ENCODE results near the gene CNN3.

CNN3 gene

DNA sequence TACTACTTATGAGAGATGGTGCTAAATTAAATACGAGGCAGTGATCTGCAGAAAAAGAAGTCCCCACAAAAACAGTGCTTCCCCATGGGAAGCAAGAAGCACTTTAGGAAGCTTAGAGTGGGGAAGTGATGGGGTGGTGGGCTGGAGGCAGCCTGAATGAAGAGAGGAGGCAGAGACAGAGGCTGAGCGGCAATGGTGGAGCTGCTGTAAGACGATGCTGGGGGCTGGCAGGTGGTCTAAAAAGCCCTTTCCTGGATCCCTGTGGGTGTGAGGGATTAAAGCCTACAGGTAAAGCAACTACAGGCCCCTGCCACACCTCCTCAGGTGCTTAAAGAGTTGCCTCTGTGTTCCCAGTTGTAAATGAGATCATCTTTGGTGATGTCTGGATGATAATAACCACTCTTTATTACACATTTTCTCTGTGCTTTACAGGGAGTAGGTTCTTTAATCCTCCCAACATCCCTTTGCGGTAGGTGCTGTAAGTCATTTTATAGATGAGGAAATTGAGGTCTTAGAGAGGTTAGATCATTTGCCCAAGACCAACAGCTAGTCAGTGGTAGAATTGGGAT, 39.2 kb downstream of the CNN3 start:
- no CpG with 5 or more reads among the region's 4 CpGs for WGBS (ENCODE audit: extremely low coverage, insufficient coverage, low lambda C conversion rate)
- Histone ChIP-seq H3K36me3 (ENCODE audit: control insufficient read depth, insufficient read depth, low read length) (no peaks in the 10 kb centered on the region), H3K18ac (ENCODE audit: low read length) (no peak overlapping the region), H3K4me3 (ENCODE audit: low read length) (no peak overlapping the region), H2BK120ac (ENCODE audit: low read depth, low read length) (no peak overlapping the region), H3K4me1 (ENCODE audit: control insufficient read depth, low read depth, low read length) (peaks cover 2% of the 10 kb centered on the region), H3K9ac (ENCODE audit: low read length) (no peak overlapping the region), H3K4ac (ENCODE audit: low read depth, low read length) (no peak overlapping the region), H2BK5ac (ENCODE audit: low read length) (no peak overlapping the region), H3K56ac (ENCODE audit: low read length) (no peak overlapping the region), H3K27ac (ENCODE audit: low read depth, low read length) (no peak overlapping the region), H4K8ac (ENCODE audit: low read depth, low read length) (no peak overlapping the region), H3K79me1 (ENCODE audit: low read length) (no peaks in the 10 kb centered on the region), H2BK15ac (replicated peaks; ENCODE audit: low read depth) (no peak overlapping the region), H4K5ac (ENCODE audit: low read length) (no peak overlapping the region), H3K23ac (ENCODE audit: low read length) (no peak overlapping the region), H3K79me2 (ENCODE audit: control insufficient read depth, insufficient read depth, low read length) (no peaks in the 10 kb centered on the region), H3K4me2 (ENCODE audit: low read length) (no peak overlapping the region), H3K27me3 (ENCODE audit: insufficient read depth, low read length, poor library complexity) (no peaks in the 10 kb centered on the region), H2AK5ac (ENCODE audit: low read length) (no peak overlapping the region)
- DNase-seq, result no peak

DNA sequence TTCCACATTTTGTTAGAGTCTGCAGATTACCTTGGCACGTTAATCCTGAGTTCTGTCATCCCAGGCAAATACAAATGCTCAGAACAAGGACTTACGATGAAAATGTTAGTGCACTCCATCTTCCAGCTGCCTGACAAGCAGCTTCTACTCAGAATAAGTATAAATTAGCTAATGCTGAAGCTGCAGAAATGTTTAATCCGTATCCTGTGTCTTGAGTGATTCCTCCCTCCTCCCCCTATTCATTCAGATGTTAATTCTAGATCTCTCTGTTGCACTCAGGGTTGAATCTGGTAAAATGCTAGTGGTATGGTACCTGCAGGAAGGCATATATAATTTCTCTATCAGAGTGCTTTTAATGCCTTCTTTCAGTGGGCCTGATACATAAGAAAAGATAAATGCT, 39.8 kb downstream of the CNN3 start:
- DNase-seq, result no peak
- Histone ChIP-seq H3K27me3 (ENCODE audit: insufficient read depth, low read length, poor library complexity) (no peaks in the 10 kb centered on the region), H3K4ac (ENCODE audit: low read depth, low read length) (no peak overlapping the region), H2BK120ac (ENCODE audit: low read depth, low read length) (no peak overlapping the region), H2BK5ac (ENCODE audit: low read length) (no peak overlapping the region), H3K4me2 (ENCODE audit: low read length) (no peak overlapping the region), H3K56ac (ENCODE audit: low read length) (no peak overlapping the region), H3K36me3 (ENCODE audit: control insufficient read depth, insufficient read depth, low read length) (no peaks in the 10 kb centered on the region), H3K79me2 (ENCODE audit: control insufficient read depth, insufficient read depth, low read length) (no peaks in the 10 kb centered on the region), H2AK5ac (ENCODE audit: low read length) (no peak overlapping the region), H3K9ac (ENCODE audit: low read length) (no peak overlapping the region), H3K4me3 (ENCODE audit: low read length) (no peak overlapping the region), H3K79me1 (ENCODE audit: low read length) (no peaks in the 10 kb centered on the region), H3K18ac (ENCODE audit: low read length) (no peak overlapping the region), H3K4me1 (ENCODE audit: control insufficient read depth, low read depth, low read length) (peaks cover 2% of the 10 kb centered on the region), H3K23ac (ENCODE audit: low read length) (no peak overlapping the region), H2BK15ac (replicated peaks; ENCODE audit: low read depth) (no peak overlapping the region), H3K27ac (ENCODE audit: low read depth, low read length) (no peak overlapping the region), H4K8ac (ENCODE audit: low read depth, low read length) (no peak overlapping the region), H4K5ac (ENCODE audit: low read length) (no peak overlapping the region)
- no CpG with 5 or more reads among the region's 3 CpGs for WGBS (ENCODE audit: extremely low coverage, insufficient coverage, low lambda C conversion rate)

DNA sequence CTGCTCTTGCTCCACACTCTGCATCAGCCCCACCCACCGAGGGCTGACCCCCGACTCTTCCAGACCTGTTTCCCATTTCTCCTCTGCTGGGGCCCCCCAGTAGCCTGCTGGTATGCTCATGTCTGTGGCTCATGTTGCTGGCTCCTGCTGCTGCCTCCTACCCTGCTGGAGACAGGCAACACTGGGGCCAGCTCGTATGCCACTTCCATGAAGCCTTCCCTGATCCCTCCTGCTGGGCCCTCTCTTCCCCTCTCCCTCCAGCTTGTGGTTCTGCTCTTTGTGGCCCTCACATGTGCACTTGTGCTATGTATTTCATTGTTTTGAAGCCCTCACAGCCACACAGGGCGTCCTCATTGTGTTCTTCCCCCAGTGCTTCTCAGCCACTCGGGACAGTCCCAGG, 40.5 kb downstream of the CNN3 start:
- WGBS (ENCODE audit: extremely low coverage, insufficient coverage, low lambda C conversion rate), result no CpG with 5 or more reads among the region's 5 CpGs
- Histone ChIP-seq H3K4me1 (ENCODE audit: control insufficient read depth, low read depth, low read length) (peaks cover 2% of the 10 kb centered on the region), H3K27me3 (ENCODE audit: insufficient read depth, low read length, poor library complexity) (no peaks in the 10 kb centered on the region), H2AK5ac (ENCODE audit: low read length) (no peak overlapping the region), H3K4ac (ENCODE audit: low read depth, low read length) (no peak overlapping the region), H2BK15ac (replicated peaks; ENCODE audit: low read depth) (no peak overlapping the region), H3K79me2 (ENCODE audit: control insufficient read depth, insufficient read depth, low read length) (no peaks in the 10 kb centered on the region), H3K79me1 (ENCODE audit: low read length) (no peaks in the 10 kb centered on the region), H3K27ac (ENCODE audit: low read depth, low read length) (no peak overlapping the region), H3K18ac (ENCODE audit: low read length) (no peak overlapping the region), H3K4me2 (ENCODE audit: low read length) (no peak overlapping the region), H2BK120ac (ENCODE audit: low read depth, low read length) (no peak overlapping the region), H3K4me3 (ENCODE audit: low read length) (no peak overlapping the region), H3K36me3 (ENCODE audit: control insufficient read depth, insufficient read depth, low read length) (no peaks in the 10 kb centered on the region), H3K56ac (ENCODE audit: low read length) (no peak overlapping the region), H3K9ac (ENCODE audit: low read length) (no peak overlapping the region), H4K5ac (ENCODE audit: low read length) (no peak overlapping the region), H4K8ac (ENCODE audit: low read depth, low read length) (no peak overlapping the region), H3K23ac (ENCODE audit: low read length) (no peak overlapping the region), H2BK5ac (ENCODE audit: low read length) (no peak overlapping the region)
- DNase-seq, result no peak

DNA sequence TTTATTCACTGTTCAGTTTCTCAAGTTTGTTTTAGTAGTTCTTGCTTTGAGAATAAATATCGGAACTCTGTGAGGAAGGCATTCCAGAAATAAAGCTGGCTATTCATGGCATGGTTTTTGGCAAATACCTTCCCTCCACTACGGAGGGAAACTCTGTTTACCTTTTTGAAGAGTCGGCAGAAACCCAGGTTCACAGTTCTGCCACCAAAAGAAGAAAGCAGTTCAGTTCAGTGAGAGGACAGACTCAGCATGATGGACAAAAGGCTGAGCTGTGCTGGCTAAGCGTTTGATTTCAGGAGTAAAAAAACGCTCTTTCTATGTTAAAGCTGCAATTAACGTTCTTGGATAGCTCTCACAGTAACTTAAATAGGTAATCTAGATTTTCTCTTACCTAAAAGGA, 42.4 kb downstream of the CNN3 start:
- H3K56ac ChIP-seq (ENCODE audit: low read length), result no peak overlapping the region
- H2AK5ac ChIP-seq (ENCODE audit: low read length), result no peak overlapping the region
- H3K4me2 ChIP-seq (ENCODE audit: low read length), result no peak overlapping the region
- H2BK5ac ChIP-seq (ENCODE audit: low read length), result no peak overlapping the region
- H3K4ac ChIP-seq (ENCODE audit: low read depth, low read length), result no peak overlapping the region
- H3K27me3 ChIP-seq (ENCODE audit: insufficient read depth, low read length, poor library complexity), result no peaks in the 10 kb centered on the region
- DNase-seq, result no peak
- H2BK15ac ChIP-seq (replicated peaks; ENCODE audit: low read depth), result no peak overlapping the region
- H3K4me1 ChIP-seq (ENCODE audit: control insufficient read depth, low read depth, low read length), result peaks cover 2% of the 10 kb centered on the region
- no peak overlapping the region for H3K27ac ChIP-seq (ENCODE audit: low read depth, low read length)
- H3K4me3 ChIP-seq (ENCODE audit: low read length), result no peak overlapping the region
- H4K5ac ChIP-seq (ENCODE audit: low read length), result no peak overlapping the region
- H3K23ac ChIP-seq (ENCODE audit: low read length), result no peak overlapping the region
- no peaks in the 10 kb centered on the region for H3K79me2 ChIP-seq (ENCODE audit: control insufficient read depth, insufficient read depth, low read length)
- no peak overlapping the region for H3K9ac ChIP-seq (ENCODE audit: low read length)
- H2BK120ac ChIP-seq (ENCODE audit: low read depth, low read length), result no peak overlapping the region
- WGBS (ENCODE audit: extremely low coverage, insufficient coverage, low lambda C conversion rate), result no CpG with 5 or more reads among the region's 6 CpGs
- no peak overlapping the region for H3K18ac ChIP-seq (ENCODE audit: low read length)
- no peaks in the 10 kb centered on the region for H3K36me3 ChIP-seq (ENCODE audit: control insufficient read depth, insufficient read depth, low read length)
- no peak overlapping the region for H4K8ac ChIP-seq (ENCODE audit: low read depth, low read length)
- no peaks in the 10 kb centered on the region for H3K79me1 ChIP-seq (ENCODE audit: low read length)

DNA sequence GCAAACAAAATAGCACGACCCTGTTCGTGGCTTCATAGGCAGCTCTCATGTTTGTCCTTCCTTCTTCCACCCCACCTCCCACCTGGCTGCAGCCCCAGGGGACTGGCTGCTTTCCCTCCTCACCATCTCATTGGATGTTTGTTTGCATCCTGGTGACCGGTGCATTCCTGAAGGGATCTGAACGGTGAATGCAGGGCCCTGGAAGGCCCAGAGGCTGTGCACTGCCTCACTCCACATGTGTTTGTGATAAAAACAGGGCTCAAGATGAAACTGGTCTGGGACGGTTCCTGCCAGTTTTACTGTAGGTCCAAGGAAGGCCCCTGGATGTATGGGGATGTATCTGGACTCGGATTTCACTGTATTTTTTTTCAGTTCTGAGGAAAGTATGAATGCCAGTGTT, 42.8 kb downstream of the CNN3 start:
- Histone ChIP-seq H2BK5ac (ENCODE audit: low read length) (no peak overlapping the region), H3K79me2 (ENCODE audit: control insufficient read depth, insufficient read depth, low read length) (no peaks in the 10 kb centered on the region), H3K4ac (ENCODE audit: low read depth, low read length) (no peak overlapping the region), H3K27me3 (ENCODE audit: insufficient read depth, low read length, poor library complexity) (no peaks in the 10 kb centered on the region), H3K79me1 (ENCODE audit: low read length) (no peaks in the 10 kb centered on the region), H3K4me2 (ENCODE audit: low read length) (no peak overlapping the region), H3K4me3 (ENCODE audit: low read length) (no peak overlapping the region), H4K5ac (ENCODE audit: low read length) (no peak overlapping the region), H3K27ac (ENCODE audit: low read depth, low read length) (no peak overlapping the region), H3K36me3 (ENCODE audit: control insufficient read depth, insufficient read depth, low read length) (no peaks in the 10 kb centered on the region), H3K56ac (ENCODE audit: low read length) (no peak overlapping the region), H2BK120ac (ENCODE audit: low read depth, low read length) (no peak overlapping the region), H2AK5ac (ENCODE audit: low read length) (no peak overlapping the region), H4K8ac (ENCODE audit: low read depth, low read length) (no peak overlapping the region), H3K9ac (ENCODE audit: low read length) (no peak overlapping the region), H3K18ac (ENCODE audit: low read length) (no peak overlapping the region), H3K4me1 (ENCODE audit: control insufficient read depth, low read depth, low read length) (peaks cover 2% of the 10 kb centered on the region), H2BK15ac (replicated peaks; ENCODE audit: low read depth) (no peak overlapping the region), H3K23ac (ENCODE audit: low read length) (no peak overlapping the region)
- DNase-seq, result peak; percentile 95
- WGBS (ENCODE audit: extremely low coverage, insufficient coverage, low lambda C conversion rate), result no CpG with 5 or more reads among the region's 6 CpGs

DNA sequence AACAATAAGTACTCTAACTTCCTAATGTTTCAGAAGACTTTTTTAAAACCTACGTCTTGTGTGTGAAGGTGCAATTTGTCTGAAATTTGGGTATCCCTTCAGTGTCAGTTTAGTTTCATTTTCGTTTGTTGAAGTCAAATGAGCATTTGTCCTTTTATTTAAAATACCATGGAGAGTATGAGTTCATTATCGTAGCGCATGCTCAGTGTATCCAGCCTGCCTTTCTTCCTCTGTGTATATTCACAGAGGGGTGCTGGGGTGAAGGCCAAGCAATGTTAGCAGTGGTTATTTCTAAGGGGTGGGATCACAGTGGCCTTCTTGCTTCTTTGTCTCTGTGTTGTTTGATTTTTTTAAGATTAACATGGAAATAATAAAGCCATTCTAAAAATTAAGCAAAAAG, 43.2 kb downstream of the CNN3 start:
- H3K36me3 ChIP-seq (ENCODE audit: control insufficient read depth, insufficient read depth, low read length), result no peaks in the 10 kb centered on the region
- H4K8ac ChIP-seq (ENCODE audit: low read depth, low read length), result no peak overlapping the region
- no peaks in the 10 kb centered on the region for H3K27me3 ChIP-seq (ENCODE audit: insufficient read depth, low read length, poor library complexity)
- WGBS (ENCODE audit: extremely low coverage, insufficient coverage, low lambda C conversion rate), result no CpG with 5 or more reads among the region's 4 CpGs
- no peak overlapping the region for H3K56ac ChIP-seq (ENCODE audit: low read length)
- H3K4me2 ChIP-seq (ENCODE audit: low read length), result no peak overlapping the region
- H2BK15ac ChIP-seq (replicated peaks; ENCODE audit: low read depth), result no peak overlapping the region
- no peak overlapping the region for H2BK120ac ChIP-seq (ENCODE audit: low read depth, low read length)
- no peak overlapping the region for H3K4me3 ChIP-seq (ENCODE audit: low read length)
- H3K79me2 ChIP-seq (ENCODE audit: control insufficient read depth, insufficient read depth, low read length), result no peaks in the 10 kb centered on the region
- no peaks in the 10 kb centered on the region for H3K79me1 ChIP-seq (ENCODE audit: low read length)
- H3K18ac ChIP-seq (ENCODE audit: low read length), result no peak overlapping the region
- DNase-seq, result no peak
- no peak overlapping the region for H3K9ac ChIP-seq (ENCODE audit: low read length)
- H3K27ac ChIP-seq (ENCODE audit: low read depth, low read length), result no peak overlapping the region
- H4K5ac ChIP-seq (ENCODE audit: low read length), result no peak overlapping the region
- H2BK5ac ChIP-seq (ENCODE audit: low read length), result no peak overlapping the region
- H3K4ac ChIP-seq (ENCODE audit: low read depth, low read length), result no peak overlapping the region
- peaks cover 2% of the 10 kb centered on the region for H3K4me1 ChIP-seq (ENCODE audit: control insufficient read depth, low read depth, low read length)
- no peak overlapping the region for H2AK5ac ChIP-seq (ENCODE audit: low read length)
- H3K23ac ChIP-seq (ENCODE audit: low read length), result no peak overlapping the region
